Limb (tissue), 2 donors: Measurements from ENCODE around the gene DENND2D.

Experiments used
- DNase-seq, 2 donors: peaks; one replicate each; pipeline ENCODE4 v3.0.0-alpha.2; 2016; ENCODE audit errors: extremely low spot score in 2 of 2

DENND2D gene

DNA sequence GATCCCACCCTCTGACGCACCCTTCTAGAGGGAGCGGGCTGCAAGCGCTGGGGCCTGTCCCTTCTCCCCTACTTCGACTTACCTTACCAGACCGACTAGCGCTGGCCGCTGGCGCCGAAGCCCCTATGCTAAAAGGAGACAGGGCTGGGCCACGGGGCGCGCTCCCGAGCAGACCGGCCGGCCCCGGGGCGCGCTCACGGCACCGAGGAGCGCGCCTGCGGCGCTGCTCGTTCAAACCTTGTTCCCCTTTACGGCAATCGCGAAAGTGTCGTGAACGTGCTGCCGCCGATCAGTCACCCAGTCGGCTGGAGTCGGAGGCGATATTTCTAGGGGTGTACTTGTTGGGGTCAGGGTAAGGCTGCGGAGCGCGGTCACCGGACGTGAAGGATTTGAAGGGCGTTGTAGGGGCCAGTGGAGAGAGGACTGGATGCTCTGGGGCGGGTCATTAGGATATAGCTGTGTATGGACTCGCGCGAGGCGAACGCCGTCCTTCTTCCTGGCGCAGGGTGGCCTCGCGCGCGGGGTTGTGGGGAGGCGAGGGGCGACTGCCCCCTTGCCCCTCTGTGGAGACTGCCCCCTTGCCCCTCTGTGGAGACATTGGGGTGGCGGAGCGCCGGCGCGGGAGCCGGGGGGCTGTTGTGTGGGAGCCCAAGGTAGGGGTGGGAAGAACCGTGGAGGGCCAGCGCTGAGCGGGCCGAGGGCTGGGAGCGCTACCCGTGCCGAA lies 60.3 kb downstream of the DENND2D start, which contains the start of the genes CEPT1 and DRAM2:
TSS of gene CEPT1 (plus strand) at position 268 of the 724 bp plus-strand sequence. CDS start 7,492 bp downstream, outside the sequence.
TSS of gene DRAM2 (minus strand) at position 138 of the 724 bp plus-strand sequence. CDS start 8,539 bp downstream, outside the sequence.
- DNase-seq: peak; percentile 95 to 96

DNA sequence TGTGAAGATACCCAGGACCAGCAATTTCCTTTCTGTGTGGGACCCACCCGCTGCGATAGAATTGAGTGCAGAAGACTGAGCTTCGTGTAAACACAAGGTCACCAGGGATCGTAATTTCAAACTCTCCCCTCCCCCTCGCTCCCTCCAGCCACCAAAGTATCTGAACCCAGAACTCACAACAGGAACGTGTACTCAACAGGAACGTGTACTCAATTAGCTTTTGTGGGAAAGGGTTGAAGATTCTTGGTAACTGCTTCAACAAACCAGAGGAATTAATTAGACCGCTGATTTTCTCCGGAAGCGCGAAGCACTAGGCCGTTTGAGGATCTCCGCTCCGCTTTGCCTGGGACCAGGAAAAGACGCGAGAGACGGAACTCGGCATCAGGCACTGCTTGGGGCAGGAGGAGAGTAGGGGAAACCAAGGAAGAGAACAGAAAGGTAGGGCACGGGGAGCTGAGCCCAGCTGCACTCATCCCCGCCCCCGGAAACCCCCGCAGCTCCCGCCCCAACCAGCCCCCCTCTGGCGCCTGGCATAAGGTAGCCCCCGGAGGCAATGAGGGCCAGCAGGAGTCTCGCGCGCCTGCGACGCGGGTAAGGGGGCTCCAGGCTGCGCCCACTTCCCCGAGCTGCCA lies 61.0 kb downstream of the DENND2D start:
- peak in 1 of 2 donors; percentile 38 for DNase-seq
